GM18526 (cell line): ENCODE measurements around the gene LOXL3.
A peak's percentile ranks its signal among the peaks of the same experiment; 100 is the strongest.

ENCODE experiments used
- POLR2A ChIP-seq: IDR thresholded peaks from 3 replicates; pipeline ENCODE4 v1.6.1; 2011; ENCODE audit not compliant: insufficient read length; ENCODE audit errors: extremely low read depth

LOXL3 gene

DNA sequence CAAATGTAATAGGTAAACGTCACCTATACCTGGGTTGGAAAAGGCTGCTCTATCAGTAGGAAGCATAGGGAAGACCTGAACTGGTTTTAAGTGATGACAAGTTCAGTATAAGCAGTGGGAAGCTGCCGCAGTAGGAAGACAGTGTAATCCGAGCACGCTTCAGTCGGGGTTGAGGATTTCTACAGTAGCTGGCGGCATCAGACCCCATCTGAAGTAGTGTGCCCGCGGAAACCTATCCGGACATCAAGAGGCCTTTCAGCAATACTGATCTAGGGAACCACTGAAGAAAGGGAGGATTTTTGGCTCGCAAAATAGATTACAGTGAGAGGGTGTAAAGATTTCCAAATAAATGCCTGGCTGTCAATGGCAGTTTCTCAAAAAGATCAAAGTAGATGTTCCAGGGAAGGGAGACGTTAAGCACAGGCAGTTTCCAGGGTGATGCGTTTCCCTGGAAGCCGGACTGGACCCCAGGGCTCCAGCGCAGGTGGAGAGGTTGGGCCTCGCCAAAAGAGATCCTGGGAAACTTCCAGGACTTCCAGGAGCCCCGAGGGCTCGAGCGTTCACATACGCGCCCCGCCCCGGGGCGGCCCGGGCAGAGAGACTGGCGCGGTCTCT, 5.3 kb downstream of the LOXL3 start:
- no peak for TF ChIP-seq POLR2A

DNA sequence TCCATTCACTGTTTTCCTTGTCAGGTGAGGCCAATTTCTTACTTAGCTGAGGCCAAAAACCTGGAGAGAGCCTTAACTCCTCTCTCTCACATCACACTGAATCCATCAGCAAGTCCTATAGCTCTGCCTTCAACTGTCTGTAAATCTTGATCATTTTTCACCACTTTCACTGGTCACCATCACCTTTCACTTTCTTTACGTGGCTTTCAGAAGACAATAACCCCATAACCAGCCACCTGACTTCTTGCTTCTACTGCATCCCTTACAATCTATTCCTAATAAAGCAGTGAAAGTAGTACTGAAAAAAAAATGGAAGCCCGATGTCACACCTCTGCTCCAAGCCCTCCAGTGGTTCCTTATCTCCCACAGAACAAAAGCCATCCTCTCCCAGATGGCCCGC, 7.7 kb downstream of the LOXL3 start:
- TF ChIP-seq POLR2A = no peak

DNA sequence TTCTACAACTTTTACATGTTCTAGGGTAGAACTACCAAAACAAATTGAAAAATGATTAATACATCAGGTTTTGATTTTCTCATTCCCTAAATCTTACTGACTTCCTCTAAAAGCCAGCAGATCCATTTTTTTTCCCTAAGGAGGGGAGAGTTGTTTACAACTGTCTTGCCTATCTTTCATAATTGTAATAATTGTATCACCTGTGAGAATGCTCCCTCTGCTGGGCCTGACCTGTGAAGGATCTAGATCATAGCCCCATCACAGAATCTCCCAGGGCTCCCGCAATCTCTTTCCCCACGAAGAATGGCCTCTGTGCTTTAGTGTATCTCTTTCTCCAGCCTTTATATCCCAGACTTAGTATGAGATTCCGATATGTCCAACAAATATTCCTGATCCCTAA, 9.1 kb downstream of the LOXL3 start:
- TF ChIP-seq POLR2A = no peak

DNA sequence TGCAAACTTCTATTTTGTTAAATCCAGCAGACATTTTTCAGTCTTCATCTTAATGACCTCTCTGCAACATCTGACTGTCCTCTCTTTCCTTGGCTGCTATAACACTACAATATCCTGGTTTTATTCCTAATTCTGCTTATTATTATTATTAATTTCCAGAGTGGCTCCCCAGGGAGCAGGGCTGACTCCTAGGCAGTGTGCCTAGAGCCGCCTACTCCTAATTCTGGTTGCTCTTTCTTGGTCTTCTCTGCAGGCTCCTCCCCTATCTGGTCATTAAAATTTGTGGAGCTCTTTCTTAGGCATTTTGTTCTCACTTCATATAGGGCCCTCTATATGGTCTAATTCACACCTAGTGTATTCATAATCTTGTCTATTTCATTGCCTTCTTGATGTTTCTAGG, 10.8 kb downstream of the LOXL3 start:
- TF ChIP-seq POLR2A = no peak

DNA sequence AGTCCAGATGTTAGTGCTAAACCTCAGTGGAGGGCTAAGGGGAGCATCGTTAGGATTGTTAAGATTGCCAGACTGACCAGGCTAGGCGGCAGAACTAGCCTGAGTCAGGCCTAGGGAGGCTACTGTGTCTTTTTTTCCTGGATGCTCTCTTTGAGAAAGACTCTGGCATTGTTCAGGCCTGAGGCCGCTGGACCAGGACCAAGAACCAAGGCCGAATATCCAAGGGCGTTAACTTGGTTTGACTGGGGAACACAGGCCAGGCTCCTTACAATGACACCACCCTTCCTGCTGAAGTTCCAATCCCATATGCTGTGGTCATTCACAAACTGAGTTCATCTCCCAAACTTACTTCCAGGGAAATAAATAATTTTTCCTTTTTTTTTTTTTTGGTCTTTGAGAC, 13.5 kb downstream of the LOXL3 start:
- TF ChIP-seq POLR2A = no peak

DNA sequence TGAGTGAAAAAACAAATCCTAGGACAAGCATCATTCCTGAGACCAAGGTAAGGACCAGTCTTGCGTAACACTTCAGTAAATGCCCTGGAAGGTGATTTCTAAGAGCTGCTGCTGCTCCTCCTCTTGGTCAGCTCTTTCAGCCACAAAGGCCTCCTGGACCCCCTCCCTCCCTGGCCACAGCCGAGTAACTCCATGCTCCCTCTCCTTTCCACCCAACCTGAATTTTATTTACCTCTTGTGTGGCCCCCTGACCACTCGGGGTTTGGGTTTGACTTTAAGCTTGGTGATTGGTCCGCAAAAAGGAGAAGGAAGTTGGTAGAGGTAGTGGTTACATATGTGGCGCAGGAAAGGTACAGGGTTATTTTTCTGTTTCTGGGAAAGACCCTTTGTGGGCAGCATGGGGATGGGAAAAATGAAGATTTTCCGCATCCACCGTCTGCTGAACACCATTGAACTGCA, 14.8 kb downstream of the LOXL3 start:
- TF ChIP-seq POLR2A = no peak

DNA sequence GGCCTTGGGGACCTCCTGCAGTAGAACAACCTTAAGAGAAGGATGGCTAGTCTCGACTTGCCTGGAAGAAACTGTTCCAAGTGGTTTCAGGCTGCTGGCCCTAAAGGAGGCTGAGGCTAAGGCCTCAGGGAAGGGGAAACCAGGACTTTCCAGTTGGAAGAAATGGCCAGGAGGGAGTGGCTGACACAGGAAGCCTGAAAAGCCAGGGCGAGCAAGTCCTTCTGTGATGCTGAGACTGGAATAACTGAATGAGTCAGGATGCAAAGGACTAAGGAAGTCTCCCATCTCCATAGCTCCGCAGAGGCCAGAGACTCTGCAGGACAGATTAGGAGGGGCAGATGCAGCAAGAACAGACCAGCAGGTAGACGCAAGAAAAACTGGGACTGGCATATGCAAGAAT, 16.6 kb downstream of the LOXL3 start:
- TF ChIP-seq POLR2A = no peak

DNA sequence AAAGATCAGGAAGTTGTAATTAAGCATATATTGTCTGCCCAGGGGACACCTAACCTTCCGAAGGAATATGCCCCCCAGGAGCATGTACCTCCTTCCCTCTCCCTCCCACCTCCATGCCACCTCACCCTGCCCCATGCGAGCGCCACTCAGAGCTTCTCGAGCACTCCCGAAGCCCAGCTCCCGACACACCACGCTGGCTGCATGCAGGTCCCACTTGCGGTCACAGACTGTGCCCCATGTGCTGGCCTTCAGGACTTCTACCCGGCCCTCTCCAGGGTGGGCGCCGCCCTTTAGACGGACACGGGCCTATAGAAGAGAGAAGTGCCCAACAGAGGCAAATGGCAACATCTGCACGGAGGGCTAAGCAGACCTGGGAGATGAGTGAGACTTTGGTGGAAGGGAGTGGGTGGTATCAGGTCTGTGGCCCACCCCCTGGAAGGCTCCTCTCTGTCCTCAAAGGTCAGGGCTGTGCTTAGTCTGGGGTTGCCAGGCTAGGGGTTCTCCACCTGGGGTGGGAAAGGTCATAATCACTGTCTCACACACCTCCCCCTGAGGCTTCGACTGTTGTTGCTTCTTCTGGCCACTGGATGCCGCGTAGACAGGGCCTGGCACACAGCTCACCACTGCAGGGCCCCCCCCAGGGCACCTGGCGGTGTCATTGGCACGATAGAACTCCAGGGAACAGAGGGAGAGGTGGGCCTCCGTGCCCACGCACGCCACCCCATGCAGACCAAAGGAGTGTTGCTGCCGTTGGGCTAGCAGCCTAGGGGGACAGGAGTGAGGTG, 17.4 kb downstream of the LOXL3 start:
- TF ChIP-seq POLR2A = no peak

DNA sequence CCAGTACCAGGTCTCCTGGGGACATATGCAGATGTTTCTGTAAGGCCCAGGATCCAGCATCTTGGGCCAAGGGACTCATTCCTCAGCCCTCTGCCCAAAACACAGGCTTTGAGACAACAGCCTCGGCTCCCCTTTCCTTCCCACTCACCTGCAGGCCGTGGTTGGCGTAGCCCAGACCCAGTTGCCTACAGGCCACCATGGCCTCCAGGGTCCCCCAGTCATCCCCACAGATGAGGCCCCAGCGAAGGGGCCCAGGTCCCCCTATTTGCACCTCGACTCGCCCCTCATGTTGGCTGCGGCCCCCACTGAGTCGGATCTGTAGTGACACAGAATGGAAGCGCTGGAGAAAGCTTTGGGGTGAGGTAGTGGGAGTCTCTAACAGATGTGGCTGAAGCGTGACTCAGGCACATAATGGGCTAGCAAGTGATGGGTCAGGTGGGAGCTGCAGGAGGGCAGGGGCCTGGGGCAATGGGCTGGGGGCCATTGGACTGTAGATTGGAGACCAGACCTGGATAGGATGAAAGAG, 18.2 kb downstream of the LOXL3 start:
- TF ChIP-seq POLR2A = no peak

DNA sequence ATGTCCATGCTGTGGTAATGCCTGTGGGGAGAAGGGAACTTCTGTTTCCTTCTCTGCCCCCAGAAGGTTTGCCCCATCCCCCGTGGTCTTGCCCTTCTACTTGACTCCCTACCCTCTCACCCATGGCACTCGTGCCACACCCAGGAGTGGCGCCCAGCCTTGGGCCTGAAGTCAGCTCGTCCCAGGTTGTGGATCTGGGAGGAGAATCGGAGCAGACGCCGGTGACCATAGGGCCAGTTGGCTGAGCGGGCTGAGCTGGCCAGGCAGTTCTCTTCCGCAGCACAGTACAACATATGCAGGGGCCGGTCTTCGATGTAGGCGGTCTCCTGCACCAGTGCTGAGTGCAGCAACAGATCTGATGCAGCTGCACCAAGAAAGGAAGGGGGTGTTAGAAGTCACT, 19.3 kb downstream of the LOXL3 start:
- TF ChIP-seq POLR2A = no peak

DNA sequence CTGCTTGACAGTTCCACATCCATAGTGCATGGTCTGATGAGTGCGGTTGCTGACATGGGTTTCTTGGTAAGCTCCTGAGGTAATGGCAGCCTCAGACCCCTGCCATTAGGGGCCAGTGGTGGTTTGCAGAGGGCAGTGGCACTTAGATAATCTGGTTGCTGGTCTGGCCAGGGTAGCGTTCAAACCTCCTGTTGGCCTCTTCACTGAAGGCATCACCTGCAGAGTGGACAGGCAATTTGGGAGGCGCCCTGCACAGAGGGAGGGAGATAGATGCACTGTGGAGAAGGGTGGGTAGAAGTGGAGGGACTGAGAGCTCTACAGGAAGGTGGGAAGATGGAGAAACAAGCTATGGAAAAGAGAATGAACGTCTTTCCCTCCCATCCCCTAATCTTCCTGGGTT, 20.3 kb downstream of the LOXL3 start:
- TF ChIP-seq POLR2A = no peak

DNA sequence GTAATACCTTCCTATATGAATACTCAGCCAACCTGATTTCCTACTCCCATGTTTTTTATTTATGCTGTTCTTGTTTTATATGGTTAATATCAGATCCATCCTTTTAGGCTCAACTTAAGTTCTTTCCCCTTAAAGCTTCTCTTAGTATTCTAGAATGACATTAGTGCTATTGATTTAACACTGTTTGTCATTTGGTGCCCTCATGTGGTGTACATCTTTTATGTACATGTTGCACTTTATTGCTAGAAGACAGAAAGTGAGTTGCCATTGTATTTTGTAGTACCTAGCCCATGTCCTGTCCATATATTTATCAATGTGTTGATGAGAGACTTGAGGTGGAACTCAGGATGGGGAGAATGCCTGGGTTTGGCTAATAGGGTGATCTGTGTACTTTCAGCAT, 21.5 kb downstream of the LOXL3 start:
- TF ChIP-seq POLR2A = no peak

DNA sequence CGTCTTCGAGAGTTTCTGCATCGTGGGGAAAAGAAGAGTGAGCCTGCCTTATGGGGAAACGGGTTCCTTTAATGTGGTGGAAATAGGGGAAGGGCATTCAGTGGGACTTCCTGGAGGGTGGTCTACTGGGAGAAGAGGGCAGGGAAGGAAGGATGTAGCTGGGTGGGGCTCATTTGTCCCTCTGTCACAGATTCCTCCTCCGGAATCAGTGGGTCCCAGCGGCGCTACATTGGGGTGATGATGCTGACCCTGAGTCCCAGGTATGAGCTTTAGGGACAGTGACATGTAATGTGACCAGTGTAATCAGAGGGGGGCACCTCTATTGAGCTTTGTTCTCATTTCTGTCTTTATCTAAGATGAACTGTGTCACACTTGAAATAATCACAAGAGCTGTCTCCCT, 22.1 kb downstream of the LOXL3 start:
- no peak for TF ChIP-seq POLR2A

DNA sequence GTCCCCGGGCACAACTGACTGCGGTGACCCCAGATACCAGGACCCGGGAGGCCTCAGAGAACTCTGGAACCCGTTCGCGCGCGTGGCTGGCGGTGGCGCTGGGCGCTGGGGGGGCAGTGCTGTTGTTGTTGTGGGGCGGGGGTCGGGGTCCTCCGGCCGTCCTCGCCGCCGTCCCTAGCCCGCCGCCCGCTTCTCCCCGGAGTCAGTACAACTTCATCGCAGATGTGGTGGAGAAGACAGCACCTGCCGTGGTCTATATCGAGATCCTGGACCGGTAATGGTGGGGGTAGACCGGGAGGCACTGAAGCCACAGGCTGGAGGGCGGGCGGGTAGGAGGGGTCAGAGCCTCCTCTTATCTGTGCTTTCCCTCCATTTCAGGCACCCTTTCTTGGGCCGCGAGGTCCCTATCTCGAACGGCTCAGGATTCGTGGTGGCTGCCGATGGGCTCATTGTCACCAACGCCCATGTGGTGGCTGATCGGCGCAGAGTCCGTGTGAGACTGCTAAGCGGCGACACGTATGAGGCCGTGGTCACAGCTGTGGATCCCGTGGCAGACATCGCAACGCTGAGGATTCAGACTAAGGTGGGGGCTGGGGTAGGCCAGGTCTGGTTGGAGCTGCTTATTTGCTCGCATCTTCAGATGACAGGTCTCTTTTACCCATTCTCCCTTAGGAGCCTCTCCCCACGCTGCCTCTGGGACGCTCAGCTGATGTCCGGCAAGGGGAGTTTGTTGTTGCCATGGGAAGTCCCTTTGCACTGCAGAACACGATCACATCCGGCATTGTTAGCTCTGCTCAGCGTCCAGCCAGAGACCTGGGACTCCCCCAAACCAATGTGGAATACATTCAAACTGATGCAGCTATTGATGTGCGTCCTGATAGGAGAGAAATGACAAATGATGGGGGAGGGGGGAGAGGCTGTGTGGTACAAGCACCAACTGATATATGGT, 23.2 kb downstream of the LOXL3 start:
- TF ChIP-seq POLR2A = no peak

DNA sequence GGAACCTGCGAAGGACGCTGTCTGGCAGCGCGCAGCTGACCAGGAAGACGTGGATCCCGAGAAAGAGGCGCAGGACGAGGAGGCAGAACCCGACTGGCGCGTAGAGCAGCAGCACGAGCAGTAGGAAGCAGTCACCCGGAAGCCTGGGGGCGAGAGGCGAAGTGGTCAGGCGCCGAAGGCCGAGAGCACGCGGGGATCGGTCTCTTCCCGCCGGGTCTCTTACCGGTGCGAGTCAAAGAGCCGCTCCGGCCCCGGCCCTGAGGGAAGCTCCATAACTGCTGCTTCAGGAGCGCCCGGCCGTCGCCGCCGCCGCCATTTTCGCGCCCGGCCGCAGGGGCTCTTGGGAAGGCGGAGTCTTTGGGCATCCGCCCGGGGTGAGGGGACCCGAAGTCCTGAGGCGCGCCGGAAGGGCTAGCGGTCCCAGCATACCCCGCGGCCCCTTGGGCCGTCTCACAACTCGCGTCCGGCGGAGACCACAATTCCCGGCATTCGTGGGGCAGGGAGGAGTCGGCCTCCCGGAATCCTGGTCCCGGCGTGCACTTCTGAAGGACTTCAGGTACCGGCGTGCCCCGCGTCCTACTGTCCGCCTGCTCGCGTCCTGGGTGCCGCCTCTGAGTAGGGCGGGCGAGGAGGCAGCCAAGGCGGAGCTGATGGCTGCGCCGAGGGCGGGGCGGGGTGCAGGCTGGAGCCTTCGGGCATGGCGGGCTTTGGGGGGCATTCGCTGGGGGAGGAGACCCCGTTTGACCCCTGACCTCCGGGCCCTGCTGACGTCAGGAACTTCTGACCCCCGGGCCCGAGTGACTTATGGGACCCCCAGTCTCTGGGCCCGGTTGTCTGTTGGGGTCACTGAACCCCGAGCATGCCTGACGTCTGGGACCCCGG, 24.1 kb downstream of the LOXL3 start, which contains the start of the genes AUP1 and HTRA2:
Gene AUP1, minus strand, starts transcription at position 350 of the 882 bp plus-strand sequence. Its CDS starts 77 bp downstream, at position 273.
Gene HTRA2, plus strand, starts transcription at position 577 of the 882 bp plus-strand sequence. Its CDS starts 74 bp downstream, at position 651.
- peak; percentile 95 for TF ChIP-seq POLR2A
